MM.1S (cell line): ENCODE measurements around the gene STXBP1.
"Not testable (repeated sequence)": the region's sequence is repeated elsewhere in the genome, so short reads cannot be mapped to it uniquely, and the experiment has no call there.

Experiments used
- DNase-seq: peaks from one replicate; pipeline ENCODE4 v3.0.0-alpha.2; 2015
- H2AFZ ChIP-seq: fragments of 300-600 bp; sonication (generic); 2 replicates; pipeline ENCODE4 v1.6.0; 2016; ENCODE audit warnings: antibody characterized with exemption, low read length
- H3F3A ChIP-seq: fragments of 300-600 bp; sonication (generic); 2 replicates; pipeline ENCODE4 v1.6.1; 2016; ENCODE audit warnings: mild to moderate bottlenecking, antibody characterized with exemption, low read length, moderate library complexity, mixed read lengths; ENCODE audit not compliant: insufficient read depth
- H3K27ac ChIP-seq: fragments of 300-600 bp; sonication (generic); 2 replicates; pipeline ENCODE4 v1.5.1; 2016; ENCODE audit warnings: mild to moderate bottlenecking, low read length
- H3K27me3 ChIP-seq: fragments of 300-600 bp; sonication (generic); replicated peaks from 2 replicates; pipeline ENCODE4 v1.6.0; 2016; ENCODE audit warnings: low read length; ENCODE audit not compliant: insufficient read depth
- H3K36me3 ChIP-seq: fragments of 300-600 bp; sonication (generic); replicated peaks from 2 replicates; pipeline ENCODE4 v1.6.1; 2016; ENCODE audit warnings: mild to moderate bottlenecking, low read length, mixed read lengths; ENCODE audit not compliant: insufficient read depth
- H3K4me1 ChIP-seq: fragments of 300-600 bp; sonication (generic); 2 replicates; pipeline ENCODE4 v1.6.1; 2016; ENCODE audit warnings: low read length, mixed read lengths
- H3K4me2 ChIP-seq: fragments of 300-600 bp; sonication (generic); 2 replicates; pipeline ENCODE4 v1.6.0; 2016; ENCODE audit warnings: low read depth, low read length
- H3K4me3 ChIP-seq: fragments of 300-600 bp; sonication (generic); 2 replicates; pipeline ENCODE4 v1.5.1; 2016; ENCODE audit warnings: low read length, mixed read lengths
- H3K79me2 ChIP-seq: fragments of 300-600 bp; sonication (generic); 2 replicates; pipeline ENCODE4 v1.6.1; 2016; ENCODE audit warnings: mixed run types, low read length, mixed read lengths
- H3K9ac ChIP-seq: fragments of 300-600 bp; sonication (generic); 2 replicates; pipeline ENCODE4 v1.6.1; 2016; ENCODE audit warnings: low read length, mixed read lengths
- H3K9me2 ChIP-seq: fragments of 300-600 bp; sonication (generic); replicated peaks from 2 replicates; pipeline ENCODE4 v1.6.1; 2016; ENCODE audit warnings: mild to moderate bottlenecking, low read length, mixed read lengths; ENCODE audit not compliant: insufficient read depth
- H3K9me3 ChIP-seq: fragments of 300-600 bp; sonication (generic); replicated peaks from 2 replicates; pipeline ENCODE4 v1.6.1; 2016; ENCODE audit warnings: mild to moderate bottlenecking, low read length, mixed read lengths; ENCODE audit not compliant: insufficient read depth
- H4K20me1 ChIP-seq: fragments of 300-600 bp; sonication (generic); 2 replicates; pipeline ENCODE4 v1.6.1; 2016; ENCODE audit warnings: mild to moderate bottlenecking, low read length, moderate library complexity, mixed read lengths; ENCODE audit not compliant: insufficient read depth
- EZH2 ChIP-seq: fragments of 300-600 bp; sonication (generic); optimal IDR thresholded peaks from 2 replicates; pipeline ENCODE3; 2017; ENCODE audit warnings: low read depth, mild to moderate bottlenecking, antibody characterized with exemption, low read length, mixed read lengths
- EZH2phosphoT487 ChIP-seq: fragments of 300-600 bp; sonication (generic); IDR thresholded peaks from 2 replicates; pipeline ENCODE4 v1.6.1; 2018; ENCODE audit warnings: antibody characterized with exemption, low read length
- TF ChIP-seq, protein P1 (sequence below): fragments of 300-600 bp; sonication (generic); IDR thresholded peaks from 2 replicates; pipeline ENCODE4 v1.5.1; 2016; ENCODE audit warnings: antibody characterized with exemption, low read length, mixed read lengths

The STXBP1 gene

DNA sequence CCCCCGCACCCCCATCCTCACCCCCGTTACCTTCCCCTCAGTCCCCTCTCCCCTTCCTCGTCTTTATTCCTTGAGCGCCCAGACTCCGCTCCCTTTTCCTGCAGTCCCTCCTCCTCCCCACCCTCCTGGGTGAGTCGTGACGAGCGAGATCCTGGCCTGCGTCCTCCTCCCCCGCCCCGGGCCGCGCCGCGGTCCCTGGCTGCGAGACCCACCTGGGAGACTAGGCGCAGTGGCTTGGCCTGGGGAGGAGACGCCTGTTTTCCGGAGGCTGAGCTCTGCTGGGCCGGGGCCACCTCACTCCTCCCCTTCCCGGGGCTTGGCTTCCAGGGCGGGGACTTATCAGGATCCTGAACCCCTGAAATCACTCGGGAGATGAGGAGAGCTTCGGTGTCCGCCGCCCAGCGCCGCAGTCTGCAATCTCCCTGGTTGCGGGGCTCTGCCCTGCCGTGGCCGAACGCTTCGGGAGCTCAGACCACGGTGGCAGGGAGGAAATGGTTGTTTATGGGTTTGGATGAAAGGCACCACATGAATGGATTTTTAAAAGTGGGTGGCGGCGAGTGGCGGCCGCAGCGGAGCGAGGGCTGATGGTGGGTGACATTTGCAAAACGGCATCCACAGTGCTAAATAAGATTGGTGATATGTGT lies 984 bp downstream of the STXBP1 start:
- Histone ChIP-seq H3K9me2 (no peaks in the 10 kb centered on the region), H3K4me1 (peaks cover 8% of the 10 kb centered on the region), H3K36me3 (no peaks in the 10 kb centered on the region), H3K9me3 (no peaks in the 10 kb centered on the region), H4K20me1 (no peaks in the 10 kb centered on the region), H3K27me3 (no peaks in the 10 kb centered on the region), H3K4me2 (peak overlapping the region; percentile 55), H3K9ac (no peak overlapping the region), H3K4me3 (peak overlapping the region; percentile 70), H3F3A (peaks cover 2% of the 10 kb centered on the region; the same call in 1 of the 2 replicates), H2AFZ (no peak overlapping the region), H3K79me2 (no peaks in the 10 kb centered on the region), H3K27ac (no peak overlapping the region)
- TF ChIP-seq EZH2phosphoT487: no peak
- TF ChIP-seq EZH2: no peak
- TF ChIP-seq, protein P1, sequence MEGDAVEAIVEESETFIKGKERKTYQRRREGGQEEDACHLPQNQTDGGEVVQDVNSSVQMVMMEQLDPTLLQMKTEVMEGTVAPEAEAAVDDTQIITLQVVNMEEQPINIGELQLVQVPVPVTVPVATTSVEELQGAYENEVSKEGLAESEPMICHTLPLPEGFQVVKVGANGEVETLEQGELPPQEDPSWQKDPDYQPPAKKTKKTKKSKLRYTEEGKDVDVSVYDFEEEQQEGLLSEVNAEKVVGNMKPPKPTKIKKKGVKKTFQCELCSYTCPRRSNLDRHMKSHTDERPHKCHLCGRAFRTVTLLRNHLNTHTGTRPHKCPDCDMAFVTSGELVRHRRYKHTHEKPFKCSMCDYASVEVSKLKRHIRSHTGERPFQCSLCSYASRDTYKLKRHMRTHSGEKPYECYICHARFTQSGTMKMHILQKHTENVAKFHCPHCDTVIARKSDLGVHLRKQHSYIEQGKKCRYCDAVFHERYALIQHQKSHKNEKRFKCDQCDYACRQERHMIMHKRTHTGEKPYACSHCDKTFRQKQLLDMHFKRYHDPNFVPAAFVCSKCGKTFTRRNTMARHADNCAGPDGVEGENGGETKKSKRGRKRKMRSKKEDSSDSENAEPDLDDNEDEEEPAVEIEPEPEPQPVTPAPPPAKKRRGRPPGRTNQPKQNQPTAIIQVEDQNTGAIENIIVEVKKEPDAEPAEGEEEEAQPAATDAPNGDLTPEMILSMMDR: no peak
- no peak for DNase-seq

DNA sequence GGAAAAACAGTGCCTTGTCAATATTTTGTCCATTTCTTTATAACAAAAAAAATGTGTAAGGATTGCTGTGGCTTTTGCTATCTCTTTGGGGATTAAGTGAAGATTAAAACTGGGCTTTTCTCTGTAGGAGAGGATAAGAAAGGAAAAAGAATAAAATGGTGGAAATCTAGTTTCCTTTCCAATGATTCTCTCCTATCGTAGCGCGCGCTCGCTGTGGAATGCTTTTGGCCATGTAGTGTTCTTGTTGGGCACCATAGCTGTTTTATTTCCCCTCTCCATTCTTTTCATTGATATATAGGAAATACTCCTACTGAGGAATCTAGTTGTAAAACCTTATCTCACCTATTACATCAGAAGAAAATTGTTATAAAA lies 1.5 kb downstream of the STXBP1 start:
- no peak overlapping the region for H3K9ac ChIP-seq
- no peak overlapping the region for H3K27ac ChIP-seq

DNA sequence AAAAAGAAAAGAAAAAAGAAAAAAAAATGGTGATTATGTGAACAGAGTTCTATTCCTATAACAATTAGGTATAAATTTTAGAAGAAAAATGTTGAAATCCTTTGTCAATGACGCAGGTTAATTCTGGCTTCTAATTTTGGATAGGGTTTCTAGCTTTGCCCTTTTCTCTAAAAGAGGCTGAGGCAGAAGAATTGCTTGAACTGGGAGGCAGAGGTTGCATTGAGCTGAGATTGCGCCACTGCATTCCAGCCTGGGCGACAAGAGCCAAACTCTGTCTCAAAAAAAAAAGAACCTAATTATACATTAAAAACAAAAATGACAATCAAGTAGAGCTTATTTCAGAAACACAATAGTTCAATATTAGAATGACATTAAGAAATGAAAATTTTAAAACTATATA lies 2.9 kb downstream of the STXBP1 start:
- Histone ChIP-seq H3K4me2 (no peak overlapping the region), H3K4me1 (peaks cover 5% of the 10 kb centered on the region), H3K9me2 (no peaks in the 10 kb centered on the region), H3K27me3 (no peaks in the 10 kb centered on the region), H3K27ac (no peak overlapping the region), H2AFZ (no peak overlapping the region), H4K20me1 (no peaks in the 10 kb centered on the region), H3K79me2 (no peaks in the 10 kb centered on the region), H3F3A (no peaks in the 10 kb centered on the region), H3K4me3 (no peak overlapping the region), H3K9me3 (no peaks in the 10 kb centered on the region), H3K36me3 (no peaks in the 10 kb centered on the region), H3K9ac (no peak overlapping the region)
- TF ChIP-seq EZH2 (no peak), EZH2phosphoT487 (no peak)
- TF ChIP-seq, protein P1: no peak
- no peak for DNase-seq

More for the DNA sequence above, 1.5 kb downstream of the STXBP1 start:
- Histone ChIP-seq H3K9me3 (no peaks in the 10 kb centered on the region), H3K4me2 (no peak overlapping the region), H4K20me1 (no peaks in the 10 kb centered on the region), H3K27me3 (no peaks in the 10 kb centered on the region), H3K4me1 (peaks cover 8% of the 10 kb centered on the region), H2AFZ (no peak overlapping the region), H3K79me2 (no peaks in the 10 kb centered on the region), H3K4me3 (no peak overlapping the region), H3K36me3 (no peaks in the 10 kb centered on the region), H3K9me2 (no peaks in the 10 kb centered on the region), H3F3A (no peaks in the 10 kb centered on the region)
- DNase-seq: no peak
- TF ChIP-seq EZH2phosphoT487 (no peak), EZH2 (no peak)
- TF ChIP-seq, protein P1: no peak

DNA sequence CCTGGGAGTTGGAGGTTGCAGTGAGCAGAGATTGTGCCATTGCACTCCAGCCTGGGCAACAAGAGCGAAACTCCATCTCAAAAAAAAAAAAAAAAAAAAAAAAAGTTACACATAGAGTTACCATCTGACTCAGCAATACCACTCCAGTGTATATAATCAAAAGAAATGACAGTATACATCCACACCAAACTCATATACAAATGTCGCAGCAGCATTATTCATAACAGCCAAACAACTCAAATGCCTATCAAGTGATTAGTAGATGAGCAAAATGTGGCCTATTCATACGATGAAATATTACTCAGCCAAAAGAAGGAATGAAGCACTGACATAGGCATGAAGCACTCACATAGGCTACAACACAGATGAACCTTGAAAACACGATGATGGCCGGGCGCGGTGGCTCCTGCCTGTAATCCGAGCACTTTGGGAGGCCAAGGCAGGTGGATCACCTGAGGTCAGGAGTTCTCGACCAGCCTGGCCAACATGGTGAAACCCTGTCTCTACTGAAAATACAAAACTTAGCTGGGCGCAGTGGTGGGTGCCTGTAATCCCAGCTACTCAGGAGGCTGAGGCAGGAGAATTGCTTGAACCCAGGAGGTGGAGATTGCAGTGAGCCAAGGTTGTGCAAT lies 9.4 kb downstream of the STXBP1 start:
- H2AFZ ChIP-seq, H3K79me2 ChIP-seq, H3K36me3 ChIP-seq, H3F3A ChIP-seq, H3K4me1 ChIP-seq, H3K9ac ChIP-seq, H3K27me3 ChIP-seq, H4K20me1 ChIP-seq, H3K27ac ChIP-seq, H3K4me2 ChIP-seq, H3K9me3 ChIP-seq, DNase-seq, H3K4me3 ChIP-seq, H3K9me2 ChIP-seq: not testable (repeated sequence)
